Liver (tissue), 3 donors: ENCODE measurements around the gene TMEM245.

Source experiments
- CTCF ChIP-seq: fragments of 150-350 bp; IDR thresholded peaks from 2 replicates; pipeline ENCODE4 v1.5.1; 2017; ENCODE audit warnings: improper control_type of control experiment, low read depth, low read length; ENCODE audit not compliant: missing input control
- MAX ChIP-seq: IDR thresholded peaks from 2 replicates; pipeline ENCODE4 v1.6.1; 2016; ENCODE audit warnings: antibody characterized with exemption
- RAD21 ChIP-seq, 2 donors: IDR thresholded peaks; 2 replicates each; pipeline ENCODE4 v1.6.1; 2016; ENCODE audit warnings: antibody characterized with exemption in 2 of 2, mild to moderate bottlenecking in 2 of 2
- donor health status: healthy.
- donor health status: healthy.

GRCh38 chr9:109083813-109084405 is 35.8 kb downstream of the TMEM245 start:
- TF ChIP-seq MAX, result no peak
- no peak for TF ChIP-seq CTCF
- no peak for TF ChIP-seq RAD21 (IDR thresholded peaks at IDR 0.05)
